GM13976 (cell line): ENCODE results near the gene SRPK1.

Experiments used
- DNase-seq: peaks from one replicate; pipeline ENCODE4 v3.0.0; 2012; ENCODE audit warnings: low spot score
- in situ Hi-C: fragments of 300-500 bp; cut with MboI; formaldehyde crosslinking; loops from one replicate; pipeline ENCODE4 v1.12.0; 2022; ENCODE audit warnings: low sequenced_read_pairs, mixed read lengths, inconsistent platforms; ENCODE audit not compliant: unreplicated experiment
- TF ChIP-seq, protein P1 (sequence below): IDR thresholded peaks from 2 replicates; pipeline ENCODE4 v1.5.1; 2012; ENCODE audit warnings: borderline replicate concordance, mild to moderate bottlenecking; ENCODE audit not compliant: insufficient read depth; ENCODE audit errors: extremely low read depth, missing control alignments, control extremely low read depth

SRPK1 gene

DNA sequence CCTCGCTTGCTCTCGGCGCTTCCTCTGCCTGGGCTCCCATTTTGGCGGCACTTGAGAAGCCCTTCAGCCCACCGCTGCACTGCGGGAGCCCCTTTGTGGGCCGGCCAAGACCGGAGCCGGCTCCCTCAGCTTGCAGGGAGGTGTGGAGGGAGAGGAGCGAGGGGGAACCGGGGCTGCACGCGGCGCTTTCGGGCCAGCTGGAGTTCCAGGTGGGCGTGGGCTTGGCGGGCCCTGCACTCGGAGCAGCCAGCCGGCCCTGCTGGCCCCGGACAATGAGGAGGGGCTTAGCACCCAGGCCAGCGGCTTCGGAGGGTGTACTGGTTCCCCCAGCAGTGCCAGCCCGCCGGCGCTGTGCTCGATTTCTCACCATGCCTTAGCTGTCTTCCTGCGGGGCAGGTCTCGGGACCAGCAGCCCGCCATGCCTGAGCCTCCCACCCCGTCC, 10.2 kb upstream of the SRPK1 start:
- in situ Hi-C loops = no loop called here
- TF ChIP-seq, protein P1, sequence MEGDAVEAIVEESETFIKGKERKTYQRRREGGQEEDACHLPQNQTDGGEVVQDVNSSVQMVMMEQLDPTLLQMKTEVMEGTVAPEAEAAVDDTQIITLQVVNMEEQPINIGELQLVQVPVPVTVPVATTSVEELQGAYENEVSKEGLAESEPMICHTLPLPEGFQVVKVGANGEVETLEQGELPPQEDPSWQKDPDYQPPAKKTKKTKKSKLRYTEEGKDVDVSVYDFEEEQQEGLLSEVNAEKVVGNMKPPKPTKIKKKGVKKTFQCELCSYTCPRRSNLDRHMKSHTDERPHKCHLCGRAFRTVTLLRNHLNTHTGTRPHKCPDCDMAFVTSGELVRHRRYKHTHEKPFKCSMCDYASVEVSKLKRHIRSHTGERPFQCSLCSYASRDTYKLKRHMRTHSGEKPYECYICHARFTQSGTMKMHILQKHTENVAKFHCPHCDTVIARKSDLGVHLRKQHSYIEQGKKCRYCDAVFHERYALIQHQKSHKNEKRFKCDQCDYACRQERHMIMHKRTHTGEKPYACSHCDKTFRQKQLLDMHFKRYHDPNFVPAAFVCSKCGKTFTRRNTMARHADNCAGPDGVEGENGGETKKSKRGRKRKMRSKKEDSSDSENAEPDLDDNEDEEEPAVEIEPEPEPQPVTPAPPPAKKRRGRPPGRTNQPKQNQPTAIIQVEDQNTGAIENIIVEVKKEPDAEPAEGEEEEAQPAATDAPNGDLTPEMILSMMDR = no peak
- no peak for DNase-seq

- in situ Hi-C loops = no loop called here
- TF ChIP-seq, protein P1 = no peak
- no peak for DNase-seq
Measured at GRCh38 chr6:35929601-35930000, 8.7 kb upstream of the SRPK1 start.

DNA sequence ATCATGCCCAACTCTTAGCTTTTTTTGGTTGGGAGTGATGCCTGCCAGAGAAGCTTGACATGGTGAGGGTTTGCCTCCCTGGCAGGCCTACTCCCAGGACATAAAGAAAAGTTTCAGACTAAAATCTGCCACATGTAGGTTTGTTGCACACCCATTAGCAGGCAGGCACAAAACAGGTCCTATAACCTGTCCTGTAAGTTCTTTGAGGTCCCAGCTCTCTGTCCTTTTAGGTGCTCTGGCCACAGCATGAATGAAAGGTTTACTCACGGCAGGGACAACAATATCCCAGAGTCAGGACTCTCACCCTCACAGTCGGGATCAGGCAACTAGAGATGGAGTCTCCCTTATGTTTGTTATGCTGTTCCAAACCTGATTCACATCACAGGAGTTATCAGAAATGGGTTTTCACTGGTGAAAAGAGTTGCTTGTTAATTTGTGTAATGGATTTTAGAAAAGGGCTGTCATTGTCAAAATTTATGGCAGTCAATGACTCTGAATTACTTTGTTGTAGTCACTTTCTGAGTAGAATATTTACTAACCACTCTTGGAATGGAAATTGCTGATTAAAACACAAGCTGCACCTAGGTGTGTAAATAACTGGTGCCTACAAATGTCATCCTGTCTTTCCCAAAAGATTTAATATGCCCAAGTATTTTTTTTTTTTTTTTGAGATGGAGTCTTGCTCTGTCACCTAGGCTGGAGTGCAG, 5.8 kb upstream of the SRPK1 start:
- no peak for DNase-seq
- in situ Hi-C loops = no loop called here
- TF ChIP-seq, protein P1 = no peak

- in situ Hi-C loops = no loop called here
- DNase-seq = no peak
- TF ChIP-seq, protein P1 = no peak
Measured at GRCh38 chr6:35925961-35926360, 5.1 kb upstream of the SRPK1 start.

- in situ Hi-C loops = no loop called here
- TF ChIP-seq, protein P1 = no peak
- DNase-seq = no peak
Measured at GRCh38 chr6:35924146-35924545, 3.2 kb upstream of the SRPK1 start.

DNA sequence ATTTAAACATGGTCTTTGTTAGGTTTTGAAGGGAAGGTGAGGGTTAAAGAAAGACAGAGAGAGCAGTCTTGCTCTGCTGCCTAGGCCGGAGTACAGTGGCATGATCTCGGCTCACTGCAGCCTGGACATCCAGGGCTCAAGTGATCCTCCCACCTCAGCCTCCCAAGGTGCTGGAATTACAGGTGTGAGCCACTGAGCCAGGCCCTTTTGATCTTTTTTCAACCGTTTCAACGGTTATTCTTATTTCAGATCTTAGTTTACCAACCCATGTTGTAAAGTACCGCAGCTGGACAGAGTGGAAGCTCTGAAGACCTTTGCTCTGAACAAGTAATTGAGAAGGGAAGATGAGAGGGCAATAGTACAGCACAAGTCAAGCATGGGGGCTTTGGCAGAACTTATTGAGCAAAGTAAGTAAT, 1.2 kb upstream of the SRPK1 start:
- TF ChIP-seq, protein P1 = no peak
- DNase-seq = no peak
- in situ Hi-C loops = no loop called here
